GM21737 (cell line): ENCODE results near the gene COL5A1.

Experiments used
- ATAC-seq: cut with Tn5 transposase; IDR thresholded peaks from one replicate; pipeline ENCODE4 v1.9.1; 2021; ENCODE audit warnings: mild to moderate bottlenecking, moderate library complexity; ENCODE audit not compliant: unreplicated experiment

The COL5A1 gene

GRCh38 chr9:134606951-134607731 lies 34.5 kb upstream of the COL5A1 start:
- no peak for ATAC-seq

DNA sequence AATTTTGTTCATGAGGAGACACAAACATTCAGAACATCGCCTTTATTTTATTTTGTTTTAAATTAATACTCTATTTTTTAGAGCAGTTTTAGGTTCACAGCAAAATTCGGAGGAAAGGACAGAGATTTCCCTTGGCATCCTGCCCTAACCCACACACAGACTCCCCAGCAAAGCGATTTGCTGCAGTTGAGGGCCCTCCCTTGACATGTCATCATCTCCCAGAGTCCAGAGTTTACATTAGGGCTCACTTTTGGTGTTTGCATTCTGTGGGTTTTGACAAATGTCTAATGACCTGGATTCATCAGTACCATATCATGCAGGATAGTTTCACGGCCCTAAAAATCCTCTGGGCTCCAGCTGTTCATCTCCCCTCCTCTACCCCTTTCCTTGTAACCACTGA lies 33.6 kb upstream of the COL5A1 start:
- no peak for ATAC-seq

DNA sequence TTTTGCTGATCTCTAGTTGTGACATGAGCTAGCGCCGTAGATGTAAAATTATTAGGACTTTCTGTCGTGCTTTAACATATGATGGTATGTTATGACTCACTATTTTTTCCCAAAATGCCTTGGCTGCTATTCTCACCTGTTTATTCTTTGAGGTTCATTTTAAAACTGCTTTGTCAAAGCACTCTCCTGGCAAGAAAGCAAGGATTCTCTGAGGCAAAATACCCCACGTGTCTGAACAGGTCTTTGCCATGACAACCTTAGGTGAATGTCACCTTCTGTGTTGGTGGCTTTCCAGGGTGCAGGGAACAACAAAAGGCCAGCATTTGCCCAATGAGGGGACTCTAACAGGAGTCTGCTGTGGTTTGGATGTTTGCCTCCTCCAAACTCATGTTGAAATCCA lies 30.6 kb upstream of the COL5A1 start:
- no peak for ATAC-seq

DNA sequence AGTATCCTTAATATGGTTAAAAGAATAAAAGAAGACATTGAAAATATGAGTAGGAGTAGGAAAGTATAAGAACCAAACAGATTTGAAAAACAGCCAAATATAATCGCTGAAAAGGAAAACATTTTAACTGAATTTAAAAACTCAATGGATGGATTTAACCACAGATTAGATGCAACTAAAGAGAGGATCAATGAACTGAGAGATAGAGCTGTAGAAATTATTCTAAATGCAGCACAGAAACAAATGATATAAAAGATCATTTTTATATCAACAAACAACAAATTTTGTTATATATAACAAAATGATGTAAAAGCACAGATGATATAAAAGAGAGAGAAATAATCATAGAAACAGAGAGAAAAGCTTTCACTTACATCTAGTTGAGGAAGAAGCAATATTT lies 29.3 kb upstream of the COL5A1 start:
- no peak for ATAC-seq

- no peak for ATAC-seq
Observed at GRCh38 chr9:134612715-134613114, 28.9 kb upstream of the COL5A1 start.

- no peak for ATAC-seq
Observed at GRCh38 chr9:134614256-134614655, 27.3 kb upstream of the COL5A1 start.

DNA sequence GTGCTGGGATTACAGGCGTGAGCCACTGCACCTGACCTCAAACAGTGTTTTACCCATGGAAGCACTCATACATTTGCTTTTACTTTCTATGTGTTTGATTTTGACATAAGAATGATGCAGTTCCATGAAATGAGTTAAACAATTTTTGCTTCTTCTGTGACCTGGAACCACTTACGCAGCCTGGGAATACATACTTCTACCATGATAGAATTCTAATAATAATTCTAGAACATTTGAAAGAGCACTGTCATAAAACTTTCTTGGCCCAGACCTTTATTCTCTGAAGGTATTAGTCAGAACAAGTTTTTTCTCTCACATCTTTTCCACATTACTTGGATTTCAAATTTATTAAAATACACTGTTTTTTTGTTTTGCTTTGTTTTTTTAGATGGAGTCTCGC lies 25.3 kb upstream of the COL5A1 start:
- no peak for ATAC-seq

DNA sequence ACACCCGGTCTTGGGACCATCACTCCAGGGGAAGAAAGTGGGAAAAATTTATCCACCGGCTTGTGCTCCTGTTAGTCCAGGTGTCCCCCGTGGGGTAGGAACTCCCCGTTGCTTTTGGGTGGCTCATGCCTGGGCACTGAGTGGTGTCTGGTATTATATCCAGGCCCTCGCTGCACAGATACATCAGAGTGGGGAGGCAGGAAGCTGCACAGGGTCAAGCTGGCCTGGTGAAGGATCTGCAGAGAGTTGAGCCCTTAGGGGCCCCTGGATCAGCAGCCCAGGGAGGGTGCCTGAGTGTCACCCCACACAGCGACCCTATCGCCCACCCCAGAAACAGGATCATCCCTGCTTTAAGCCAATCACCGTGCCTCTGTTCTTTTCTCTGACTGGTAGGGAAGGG lies 24.4 kb upstream of the COL5A1 start:
- ATAC-seq, result no peak

- no peak for ATAC-seq
Observed at GRCh38 chr9:134617836-134618162, 23.8 kb upstream of the COL5A1 start.

DNA sequence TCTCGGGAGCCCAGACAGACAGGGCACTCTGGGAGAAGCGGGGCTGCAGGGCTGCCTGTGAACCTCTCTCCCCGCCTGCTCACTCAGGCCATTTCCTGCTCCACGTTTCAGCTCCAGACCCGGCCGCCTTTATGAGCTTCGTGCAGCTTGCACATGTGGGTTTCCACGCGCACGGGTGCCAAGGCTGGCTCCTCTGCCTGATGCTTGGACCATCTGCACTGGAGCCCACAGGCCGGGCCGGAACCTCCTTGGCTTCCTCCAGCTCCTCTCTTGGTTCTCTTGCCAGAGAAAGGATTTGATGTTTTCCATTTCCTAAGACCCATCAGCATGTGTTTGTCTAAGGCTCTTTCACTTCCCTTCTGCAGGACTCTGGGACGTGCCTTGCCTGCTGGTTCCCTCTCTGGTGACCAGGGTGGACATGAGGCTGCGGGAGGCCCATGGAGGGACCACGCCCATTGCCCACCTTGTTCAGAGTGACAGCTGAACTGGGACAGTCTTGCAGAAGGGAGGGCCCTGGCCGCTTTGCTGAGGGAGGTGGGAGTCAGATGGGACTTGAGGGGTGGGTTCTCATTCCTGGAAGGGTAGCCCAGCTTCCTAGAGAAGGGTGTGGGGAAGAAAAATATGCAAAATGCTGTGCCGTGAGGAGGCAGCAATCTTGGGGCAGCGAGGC lies 23.3 kb upstream of the COL5A1 start:
- ATAC-seq, result no peak

DNA sequence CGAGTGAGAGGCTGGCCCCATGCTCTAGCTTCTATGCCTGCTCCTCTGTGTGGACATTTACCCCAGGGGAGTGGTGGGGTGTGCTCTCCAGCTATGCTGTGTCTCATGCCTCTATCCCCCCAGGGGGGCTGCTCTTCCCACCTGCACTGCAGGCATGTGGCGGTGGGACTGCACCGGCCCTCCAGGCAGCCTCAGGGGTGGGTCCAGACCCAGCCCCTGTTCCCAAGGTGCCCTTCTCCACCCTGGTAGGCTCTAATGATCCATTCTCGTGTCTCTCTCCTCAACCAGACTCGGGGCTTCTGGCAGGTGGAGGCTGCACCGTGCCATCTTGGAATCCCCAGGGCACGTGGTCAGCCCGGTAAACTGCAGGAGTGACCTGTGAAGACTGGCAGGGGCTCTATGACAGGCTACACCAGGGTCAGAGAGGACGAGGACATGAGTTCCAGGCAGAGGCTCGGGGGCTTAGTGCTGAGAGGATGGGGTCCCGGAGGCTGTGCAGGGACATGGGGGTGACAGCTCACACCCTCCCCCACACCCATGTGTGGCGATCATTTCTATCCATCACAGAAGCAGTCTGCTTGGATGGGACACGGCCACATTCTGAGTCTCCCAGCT lies 22.7 kb upstream of the COL5A1 start:
- no peak for ATAC-seq

DNA sequence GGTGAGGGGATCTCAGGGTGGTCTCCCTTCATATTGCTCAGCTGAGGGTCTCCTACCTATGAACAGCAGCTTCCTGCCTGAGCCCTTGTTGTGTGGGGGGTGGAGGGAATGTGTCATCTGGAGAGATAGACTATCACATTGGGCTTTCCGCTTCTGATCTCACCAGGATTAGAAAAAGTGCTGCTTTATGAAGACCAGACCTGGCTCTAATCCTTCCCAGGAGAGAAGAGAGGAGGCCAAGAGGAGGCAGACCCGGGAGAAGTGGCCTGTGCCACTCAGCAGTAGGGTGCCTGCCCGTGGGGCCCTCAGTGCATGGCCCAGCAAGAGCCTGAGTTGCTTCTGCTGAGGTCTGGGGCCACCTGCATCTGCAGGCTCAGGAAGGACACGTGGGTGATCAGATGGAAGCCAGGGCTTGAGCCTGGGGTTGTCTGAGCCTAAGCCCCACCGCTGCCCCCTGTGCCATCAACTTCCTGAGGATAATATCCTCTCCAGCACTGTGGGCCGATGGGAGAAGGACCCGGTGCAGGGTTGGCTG lies 22.1 kb upstream of the COL5A1 start:
- no peak for ATAC-seq

DNA sequence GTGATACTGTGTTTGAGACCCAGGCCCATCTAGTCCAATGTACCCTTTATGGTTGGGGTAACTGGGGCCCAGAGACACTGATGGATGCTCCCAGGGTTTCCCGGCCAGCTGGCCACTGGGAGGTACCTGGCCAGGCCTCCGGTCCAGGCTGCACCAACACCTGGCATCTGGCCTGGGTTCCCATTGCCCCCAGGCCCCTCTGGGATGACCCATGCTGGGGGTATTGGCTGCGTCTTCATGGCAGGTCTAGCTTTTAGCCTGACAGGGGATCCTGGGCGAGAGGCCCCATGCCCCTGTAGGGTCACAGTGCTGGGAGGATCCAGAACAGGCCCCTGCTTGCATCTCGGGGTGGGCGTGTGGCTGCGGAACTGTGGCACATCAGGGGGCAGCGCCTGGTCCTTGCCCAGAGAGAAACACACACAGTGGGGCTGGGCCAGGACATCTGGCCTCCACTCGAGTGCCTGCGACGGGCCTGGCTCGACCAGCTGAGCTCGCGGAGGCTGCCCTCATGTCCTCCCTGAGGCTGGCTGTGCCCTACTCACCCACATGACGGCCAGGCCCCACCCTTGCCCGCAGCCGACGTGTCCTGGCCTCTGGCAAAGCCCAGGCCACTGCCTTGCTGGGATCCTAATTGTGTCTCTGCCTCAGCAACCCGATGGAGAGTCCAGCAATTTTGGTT lies 21.5 kb upstream of the COL5A1 start:
- ATAC-seq, result no peak

GRCh38 chr9:134620751-134621557 lies 20.6 kb upstream of the COL5A1 start:
- no peak for ATAC-seq

DNA sequence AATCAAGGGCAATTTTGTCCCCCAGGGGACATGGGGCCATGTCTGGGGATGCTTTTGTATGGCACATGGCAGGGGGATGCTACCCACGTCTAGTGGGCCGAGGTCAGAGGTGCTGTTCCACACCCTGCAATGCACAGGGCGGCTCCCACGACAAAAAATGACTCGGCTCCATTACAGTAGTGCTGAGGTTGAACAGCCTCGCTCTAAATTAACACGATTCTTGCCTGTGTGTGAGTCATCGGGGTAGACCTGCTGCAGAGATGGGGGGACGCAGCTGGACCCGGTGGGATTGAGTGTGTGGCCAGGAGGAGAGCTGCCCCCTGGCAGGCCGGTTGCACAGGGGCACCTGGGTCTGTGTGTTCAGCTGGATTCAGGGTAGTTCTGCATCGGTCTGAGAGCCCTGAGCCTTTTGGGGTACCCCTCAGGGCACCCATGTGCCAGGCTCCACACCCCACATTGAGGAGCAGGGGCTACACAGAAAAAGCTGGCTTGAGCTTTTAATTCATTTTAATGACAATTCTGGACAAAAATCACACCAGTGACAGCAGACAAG lies 20.0 kb upstream of the COL5A1 start:
- ATAC-seq, result no peak

GRCh38 chr9:134622896-134623257 lies 18.7 kb upstream of the COL5A1 start:
- no peak for ATAC-seq

- no peak for ATAC-seq
Observed at GRCh38 chr9:134623258-134624066, 18.1 kb upstream of the COL5A1 start.

GRCh38 chr9:134624137-134624591 lies 17.4 kb upstream of the COL5A1 start:
- ATAC-seq, result no peak

DNA sequence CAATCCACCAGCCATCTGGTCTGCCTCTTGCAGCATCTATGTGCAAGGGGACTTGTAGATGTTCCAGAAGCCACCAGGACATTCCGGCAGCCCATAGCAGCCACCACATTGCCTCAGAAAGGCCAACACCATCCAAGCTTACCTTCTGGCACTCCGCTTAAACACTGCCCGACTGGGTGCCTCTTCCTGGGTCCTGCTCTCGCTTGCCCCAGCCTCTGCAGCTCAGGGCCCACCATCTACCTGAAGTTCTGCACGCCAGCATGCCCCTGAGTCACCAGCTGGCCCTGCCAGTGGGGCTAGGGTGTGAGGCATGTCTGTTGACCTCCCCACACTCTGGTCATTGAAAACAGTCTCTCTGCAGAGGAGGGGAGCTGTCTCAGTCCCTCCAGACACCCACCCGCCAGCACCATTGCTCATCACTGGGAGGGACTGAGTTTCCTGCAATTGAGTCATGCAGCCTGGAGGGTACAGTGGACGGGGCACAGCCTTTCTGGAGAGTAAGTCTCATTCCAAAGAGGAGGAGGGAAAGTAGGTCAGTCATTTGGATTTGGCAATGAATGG lies 16.9 kb upstream of the COL5A1 start:
- ATAC-seq, result no peak
